ENCODE data around the gene TNPO3. TPM values are rescaled to one million over a fixed set of nuclear protein-coding genes. Genes with fewer than 3 reads are reported as not detected.
A peak's percentile ranks its signal among the peaks of the same experiment; 100 is the strongest.

TNPO3 gene
- total RNA-seq, 4 donors from 2014 or later, result 29.9 to 41.6 (median 37.8) TPM

DNA sequence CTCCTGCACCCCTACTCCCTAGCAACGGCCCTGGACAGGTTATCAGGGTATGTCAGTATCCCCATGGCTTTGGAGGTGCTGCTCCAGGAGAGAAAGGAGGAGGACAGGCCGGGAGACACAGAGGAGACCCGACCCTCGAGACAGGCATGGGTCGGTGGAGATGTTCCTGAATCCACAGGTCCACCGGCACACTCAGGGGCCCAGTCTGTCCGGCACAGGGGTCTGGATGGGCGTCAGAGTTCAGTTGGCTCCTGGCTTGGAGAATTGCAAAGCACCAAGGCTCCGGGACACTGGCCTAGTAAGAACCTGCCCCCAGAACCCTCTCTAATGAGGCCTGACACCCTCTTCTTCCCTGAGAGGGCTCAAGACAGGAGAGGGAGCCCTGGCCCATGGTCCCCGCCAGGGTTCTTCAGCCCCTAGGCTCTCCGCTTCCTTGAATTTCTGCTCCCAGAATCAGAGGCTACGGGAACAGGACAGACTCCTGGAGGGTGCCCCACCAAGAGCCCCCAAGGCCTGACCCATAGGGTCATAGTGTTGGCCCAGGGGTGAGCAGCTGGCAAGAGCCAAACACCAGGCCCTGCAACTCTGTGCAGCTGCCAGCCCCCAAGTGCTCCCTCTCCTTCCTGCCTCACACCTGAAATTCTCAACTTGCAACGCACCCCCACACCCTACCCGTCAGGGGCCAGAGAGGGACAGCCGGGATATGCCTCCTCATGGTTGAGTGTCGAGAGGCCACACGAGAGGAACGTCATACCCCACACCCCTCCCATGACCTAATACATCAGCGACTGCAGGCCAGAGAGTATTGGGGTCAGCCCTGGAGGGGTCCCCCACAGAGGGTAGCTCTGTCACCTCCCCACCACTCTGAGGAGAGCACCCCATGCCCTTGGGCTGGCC lies 122.7 kb downstream of the TNPO3 start:
- 90% methylated on average over 19 of the region's 19 CpGs; no CpG with 5 or more reads in 1 of the 2 donors for WGBS, 2 donors (ENCODE audit: low coverage in 1 of 2)
- no peak for DNase-seq
- no peak overlapping the region for H3K27ac ChIP-seq
- no peak for TF ChIP-seq CTCF (IDR thresholded peaks at IDR 0.05)
- TF ChIP-seq POLR2A (IDR thresholded peaks at IDR 0.05), result no peak
- no peak for TF ChIP-seq POLR2AphosphoS5 (IDR thresholded peaks at IDR 0.05)
- no peak for TF ChIP-seq EP300 (IDR thresholded peaks at IDR 0.05; ENCODE audit: low read depth)
- intact Hi-C loops (cut with DNase I; ENCODE audit: low total_unique reads) (no loop called here), in situ Hi-C loops (cut with MboI; ENCODE audit: low pct_ligation_motif_present in 1 of 4, low pct_unique_long_range_greater_than_20kb in 1 of 4, low sequenced_read_pairs in 3 of 4) (no loop called here)
- peaks cover 0 to 23% (median 4%) of the 10 kb centered on the region in 4 donors for H3K4me1 ChIP-seq
- no peaks in the 10 kb centered on the region for H3K9me3 ChIP-seq
- H3K4me3 ChIP-seq, result no peak overlapping the region
- H3K27me3 ChIP-seq, result peaks cover under 1% of the 10 kb centered on the region
- H3K36me3 ChIP-seq, result no peaks in the 10 kb centered on the region

GRCh38 chr7:128931190-128931798 lies 123.6 kb downstream of the TNPO3 start:
- Histone ChIP-seq H3K27me3 (no peaks in the 10 kb centered on the region), H3K27ac (no peak overlapping the region), H3K36me3 (no peaks in the 10 kb centered on the region), H3K4me3 (no peak overlapping the region), H3K9me3 (no peaks in the 10 kb centered on the region), H3K4me1 (peaks cover 0 to 14% (median 1%) of the 10 kb centered on the region in 4 donors)
- in situ Hi-C loops (cut with MboI; ENCODE audit: low pct_ligation_motif_present in 1 of 4, low pct_unique_long_range_greater_than_20kb in 1 of 4, low sequenced_read_pairs in 3 of 4), result no loop called here
- TF ChIP-seq CTCF (IDR thresholded peaks at IDR 0.05), result no peak
- TF ChIP-seq EP300 (IDR thresholded peaks at IDR 0.05; ENCODE audit: low read depth), result no peak
- no peak for TF ChIP-seq POLR2A (IDR thresholded peaks at IDR 0.05)
- no peak for TF ChIP-seq POLR2AphosphoS5 (IDR thresholded peaks at IDR 0.05)
- 93 to 95% methylated on average over 8 to 18 of the region's 18 CpGs for WGBS, 2 donors (ENCODE audit: low coverage in 1 of 2)
- DNase-seq, result no peak
- intact Hi-C loops (cut with DNase I; ENCODE audit: low total_unique reads), result no loop called here

- DNase-seq, result peak; percentile 6
- TF ChIP-seq CTCF (IDR thresholded peaks at IDR 0.05) (no peak), POLR2AphosphoS5 (IDR thresholded peaks at IDR 0.05) (no peak), POLR2A (IDR thresholded peaks at IDR 0.05) (no peak), EP300 (IDR thresholded peaks at IDR 0.05; ENCODE audit: low read depth) (no peak)
- Histone ChIP-seq H3K36me3 (no peaks in the 10 kb centered on the region), H3K27ac (no peak overlapping the region), H3K4me1 (peaks cover 0 to 10% (median 0%) of the 10 kb centered on the region in 4 donors), H3K27me3 (no peaks in the 10 kb centered on the region), H3K9me3 (no peaks in the 10 kb centered on the region), H3K4me3 (no peak overlapping the region)
- in situ Hi-C loops (cut with MboI; ENCODE audit: low pct_ligation_motif_present in 1 of 4, low pct_unique_long_range_greater_than_20kb in 1 of 4, low sequenced_read_pairs in 3 of 4), result no loop called here
- intact Hi-C loops (cut with DNase I; ENCODE audit: low total_unique reads), result no loop called here
- WGBS, 2 donors (ENCODE audit: low coverage in 1 of 2), result 84% methylated on average over 8 of the region's 14 CpGs; no CpG with 5 or more reads in 1 of the 2 donors
These were observed 125.8 kb downstream of the TNPO3 start for GRCh38 chr7:128928882-128929788.
